ENCODE measurements around the gene LDAH. TPM values are rescaled to one million over a fixed set of nuclear protein-coding genes. Genes with fewer than 3 reads are reported as not detected.

Gene LDAH
- total and polyA plus RNA-seq, 2 donors (not counting 3 experiments of a cell fraction or from before 2014, with no cell fraction given) = 12.3 to 24.0 TPM

- Histone ChIP-seq H3K79me2 (ENCODE audit: control insufficient read depth, insufficient read depth, low read length) (no peaks in the 10 kb centered on the region), H3K4me3 (replicated peaks in 1 of 3; ENCODE audit: insufficient read depth in 1 of 3, low read depth in 1 of 3, low read length in 3 of 3) (no peak overlapping the region), H3K36me3 (ENCODE audit: control insufficient read depth in 2 of 2, extremely low read depth in 1 of 2, insufficient read depth in 2 of 2, low read length in 2 of 2) (no peaks in the 10 kb centered on the region), H4K20me1 (replicated peaks; ENCODE audit: control insufficient read depth, extremely low read depth, insufficient read depth, low read length) (no peaks in the 10 kb centered on the region), H3K4me2 (ENCODE audit: insufficient read depth, low read length) (no peak overlapping the region), H3K9me3 (replicated peaks; ENCODE audit: control insufficient read depth, insufficient read depth, low read length) (no peaks in the 10 kb centered on the region), H3K9ac (replicated peaks; ENCODE audit: extremely low read depth, insufficient read depth, low read length) (no peak overlapping the region), H3K4me1 (ENCODE audit: control insufficient read depth, extremely low read depth, insufficient read depth, low read length) (no peaks in the 10 kb centered on the region), H3K27ac (ENCODE audit: insufficient read depth, low read depth, low read length) (no peak overlapping the region), H3K27me3 (ENCODE audit: control insufficient read depth in 2 of 2, insufficient read depth in 2 of 2, low read length in 2 of 2) (peaks cover 0 to 2% of the 10 kb centered on the region in 2 experiments), H2AFZ (ENCODE audit: low read depth, low read length) (no peak overlapping the region), H3K9me1 (replicated peaks; ENCODE audit: control insufficient read depth, extremely low read depth, insufficient read depth, low read length) (no peaks in the 10 kb centered on the region)
- dilution Hi-C loops (cut with MboI; ENCODE audit: extremely low pct_ligation_motif_present, low sequenced_read_pairs) (no loop called here), intact Hi-C loops (cut with micrococcal nuclease) (no loop called here)
- TF ChIP-seq JUN (IDR thresholded peaks at IDR 0.05; ENCODE audit: borderline replicate concordance, insufficient read depth, insufficient read length, low read depth) (no peak), FOS (IDR thresholded peaks at IDR 0.05; ENCODE audit: borderline replicate concordance, insufficient read depth, low read length) (no peak), MYC (IDR thresholded peaks at IDR 0.05; ENCODE audit: low read depth, low read length) (no peak), POLR2AphosphoS5 (IDR thresholded peaks at IDR 0.05; ENCODE audit: insufficient read depth, low read depth, low read length) (no peak), EZH2 (IDR thresholded peaks at IDR 0.05; ENCODE audit: borderline replicate concordance, low read depth, low read length, severe bottlenecking) (no peak), POLR2A (IDR thresholded peaks at IDR 0.05; ENCODE audit: low read depth, low read length) (no peak), MAX (IDR thresholded peaks at IDR 0.05; ENCODE audit: insufficient read depth, insufficient read length) (no peak), GATA2 (IDR thresholded peaks at IDR 0.05; ENCODE audit: insufficient read depth, insufficient read length, low read depth, low read length) (no peak)
- TF ChIP-seq, protein P1, sequence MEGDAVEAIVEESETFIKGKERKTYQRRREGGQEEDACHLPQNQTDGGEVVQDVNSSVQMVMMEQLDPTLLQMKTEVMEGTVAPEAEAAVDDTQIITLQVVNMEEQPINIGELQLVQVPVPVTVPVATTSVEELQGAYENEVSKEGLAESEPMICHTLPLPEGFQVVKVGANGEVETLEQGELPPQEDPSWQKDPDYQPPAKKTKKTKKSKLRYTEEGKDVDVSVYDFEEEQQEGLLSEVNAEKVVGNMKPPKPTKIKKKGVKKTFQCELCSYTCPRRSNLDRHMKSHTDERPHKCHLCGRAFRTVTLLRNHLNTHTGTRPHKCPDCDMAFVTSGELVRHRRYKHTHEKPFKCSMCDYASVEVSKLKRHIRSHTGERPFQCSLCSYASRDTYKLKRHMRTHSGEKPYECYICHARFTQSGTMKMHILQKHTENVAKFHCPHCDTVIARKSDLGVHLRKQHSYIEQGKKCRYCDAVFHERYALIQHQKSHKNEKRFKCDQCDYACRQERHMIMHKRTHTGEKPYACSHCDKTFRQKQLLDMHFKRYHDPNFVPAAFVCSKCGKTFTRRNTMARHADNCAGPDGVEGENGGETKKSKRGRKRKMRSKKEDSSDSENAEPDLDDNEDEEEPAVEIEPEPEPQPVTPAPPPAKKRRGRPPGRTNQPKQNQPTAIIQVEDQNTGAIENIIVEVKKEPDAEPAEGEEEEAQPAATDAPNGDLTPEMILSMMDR (IDR thresholded peaks at IDR 0.05; ENCODE audit: extremely low read depth in 1 of 2, insufficient read depth in 1 of 2, low read depth in 1 of 2, low read length in 2 of 2) = no peak
- ChIA-PET POLR2A (no interaction called here), CTCF (interaction anchor here (1.1 kb wide), 1 partner anchor 11 kb away, joined by 3 read pairs; no protein-coding TSS in a partner anchor)
- BruUV-seq (replicated peaks) = no TSS peak
- no peak for FAIRE-seq
- no peak for DNase-seq (ENCODE audit: low read depth, low spot score)
These were observed 32.6 kb upstream of the LDAH start for GRCh38 chr2:20855456-20855855.

Measured in endothelial cell of umbilical vein (primary cell).